ENCODE measurements around the gene RGS7BP. TPM values are rescaled to one million over a fixed set of nuclear protein-coding genes. Genes with fewer than 3 reads are reported as not detected.

Gene RGS7BP
- total RNA-seq, 1 experiment from 2014 or later, result 0.33 TPM

DNA sequence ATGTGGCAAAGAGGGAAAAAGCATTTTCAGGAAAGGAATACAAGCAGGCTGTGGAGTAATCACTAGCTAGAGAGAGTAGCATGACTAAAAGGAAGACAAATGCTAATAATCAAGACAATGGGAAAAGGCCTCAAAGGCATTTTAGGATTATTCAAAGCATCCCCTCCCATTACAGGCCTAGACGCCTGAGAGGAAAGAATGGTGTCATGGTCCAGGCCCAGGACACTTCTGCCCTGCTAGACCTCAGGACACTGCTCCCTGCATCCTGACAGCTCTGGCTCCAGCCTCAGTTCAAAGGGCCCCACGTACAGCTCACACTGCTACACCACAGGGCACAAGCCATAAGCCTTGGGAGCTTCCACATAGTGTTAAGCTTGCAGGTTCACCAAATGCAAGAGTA lies 143.7 kb downstream of the RGS7BP start:
- Histone ChIP-seq H3K18ac (ENCODE audit: insufficient read length, low read depth, low read length) (no peak overlapping the region), H4K5ac (ENCODE audit: insufficient read length, low read depth, low read length) (no peak overlapping the region), H2BK12ac (ENCODE audit: insufficient read length, low read depth, low read length) (no peak overlapping the region), H3K27ac (ENCODE audit: insufficient read length, low read depth, low read length) (no peak overlapping the region), H3K79me2 (ENCODE audit: insufficient read depth, low read length) (no peaks in the 10 kb centered on the region), H3K27me3 (ENCODE audit: insufficient read depth, low read length) (no peaks in the 10 kb centered on the region), H3K4me2 (ENCODE audit: insufficient read depth, insufficient read length, low read length) (no peak overlapping the region), H2BK120ac (ENCODE audit: low read depth, low read length, poor library complexity, severe bottlenecking) (no peak overlapping the region), H3K4me1 (ENCODE audit: insufficient read depth, low read length) (no peaks in the 10 kb centered on the region; the same call in 1 of the 2 replicates), H3T11ph (ENCODE audit: low read length) (no peak overlapping the region), H2AFZ (ENCODE audit: low read length) (no peak overlapping the region), H4K20me1 (ENCODE audit: control insufficient read depth, insufficient read depth, insufficient read length) (no peaks in the 10 kb centered on the region), H4K8ac (replicated peaks; ENCODE audit: insufficient read length, low read depth, low read length) (no peak overlapping the region), H2BK15ac (ENCODE audit: low read depth, low read length) (no peak overlapping the region), H2BK20ac (ENCODE audit: low read depth, low read length, poor library complexity, severe bottlenecking) (no peak overlapping the region), H2BK5ac (ENCODE audit: insufficient read length, low read length) (no peak overlapping the region), H3K9me3 (ENCODE audit: control insufficient read depth, low read depth, low read length) (no peaks in the 10 kb centered on the region), H3K23me2 (ENCODE audit: insufficient read length, low read depth, low read length, poor library complexity, severe bottlenecking) (no peaks in the 10 kb centered on the region), H3K9ac (ENCODE audit: extremely low read depth, insufficient read length, low read length) (no peak overlapping the region), H2AK5ac (ENCODE audit: insufficient read length, low read length) (no peak overlapping the region), H3K4ac (ENCODE audit: low read depth, low read length) (no peak overlapping the region), H3K79me1 (ENCODE audit: insufficient read depth, low read depth, low read length, poor library complexity, severe bottlenecking) (no peaks in the 10 kb centered on the region), H4K91ac (ENCODE audit: insufficient read length, low read depth, low read length) (no peak overlapping the region), H3K14ac (ENCODE audit: insufficient read depth, low read length) (no peak overlapping the region), H3K23ac (ENCODE audit: insufficient read length, low read depth, low read length) (no peak overlapping the region), H3K56ac (ENCODE audit: insufficient read length, low read depth, low read length) (no peak overlapping the region)
- H3K4me1 Mint-ChIP-seq, result peaks cover 17 to 19% of the 10 kb centered on the region in 2 experiments
- no peak overlapping the region for H3K27ac Mint-ChIP-seq
- TF ChIP-seq, protein P1, sequence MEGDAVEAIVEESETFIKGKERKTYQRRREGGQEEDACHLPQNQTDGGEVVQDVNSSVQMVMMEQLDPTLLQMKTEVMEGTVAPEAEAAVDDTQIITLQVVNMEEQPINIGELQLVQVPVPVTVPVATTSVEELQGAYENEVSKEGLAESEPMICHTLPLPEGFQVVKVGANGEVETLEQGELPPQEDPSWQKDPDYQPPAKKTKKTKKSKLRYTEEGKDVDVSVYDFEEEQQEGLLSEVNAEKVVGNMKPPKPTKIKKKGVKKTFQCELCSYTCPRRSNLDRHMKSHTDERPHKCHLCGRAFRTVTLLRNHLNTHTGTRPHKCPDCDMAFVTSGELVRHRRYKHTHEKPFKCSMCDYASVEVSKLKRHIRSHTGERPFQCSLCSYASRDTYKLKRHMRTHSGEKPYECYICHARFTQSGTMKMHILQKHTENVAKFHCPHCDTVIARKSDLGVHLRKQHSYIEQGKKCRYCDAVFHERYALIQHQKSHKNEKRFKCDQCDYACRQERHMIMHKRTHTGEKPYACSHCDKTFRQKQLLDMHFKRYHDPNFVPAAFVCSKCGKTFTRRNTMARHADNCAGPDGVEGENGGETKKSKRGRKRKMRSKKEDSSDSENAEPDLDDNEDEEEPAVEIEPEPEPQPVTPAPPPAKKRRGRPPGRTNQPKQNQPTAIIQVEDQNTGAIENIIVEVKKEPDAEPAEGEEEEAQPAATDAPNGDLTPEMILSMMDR (conservative IDR thresholded peaks at IDR 0.05), result no peak
- no peaks in the 10 kb centered on the region; the same call in 1 of the 2 replicates for H3K27me3 Mint-ChIP-seq (ENCODE audit: low read depth)
- peaks cover 4 to 16% (median 14%) of the 10 kb centered on the region in 3 experiments; a peak in 6 of 7 replicates for H3K36me3 Mint-ChIP-seq (ENCODE audit: insufficient read depth in 1 of 3, low read depth in 3 of 3)
- no peak overlapping the region for H3K4me3 Mint-ChIP-seq
- WGBS (ENCODE audit: extremely low coverage, insufficient read length, low lambda C conversion rate), result no CpG with 5 or more reads among the region's 2 CpGs
- peaks cover 7 to 25% of the 10 kb centered on the region in 2 experiments for H3K9me3 Mint-ChIP-seq
- DNase-seq, result no peak

Data from H9 (cell line).